ENCODE results near the gene COL9A3.

The COL9A3 gene

GRCh38 chr20:62785393-62785792, 31.5 kb upstream of the COL9A3 start:
- no peaks in the 10 kb centered on the region for H3K9me3 ChIP-seq
- H3K4me1 ChIP-seq (ENCODE audit: control insufficient read depth in 1 of 2, insufficient read depth in 1 of 2, low read depth in 1 of 2, low read length in 1 of 2), result peaks cover 5 to 12% of the 10 kb centered on the region in 2 experiments
- no peak for TF ChIP-seq CTCF (IDR thresholded peaks at IDR 0.05)
- H3K4me3 ChIP-seq (ENCODE audit: low read depth in 1 of 2, low read length in 1 of 2), result no peak overlapping the region
- no peaks in the 10 kb centered on the region for H3K36me3 ChIP-seq
- H3K27ac ChIP-seq, result no peak overlapping the region
- H3K27me3 ChIP-seq, result no peaks in the 10 kb centered on the region

- Histone ChIP-seq H3K4me3 (ENCODE audit: low read depth in 1 of 2, low read length in 1 of 2) (no peak overlapping the region), H3K27me3 (no peaks in the 10 kb centered on the region), H3K36me3 (no peaks in the 10 kb centered on the region), H3K4me1 (ENCODE audit: control insufficient read depth in 1 of 2, insufficient read depth in 1 of 2, low read depth in 1 of 2, low read length in 1 of 2) (peaks cover 6 to 12% of the 10 kb centered on the region in 2 experiments), H3K9me3 (no peaks in the 10 kb centered on the region), H3K27ac (no peak overlapping the region)
- no peak for TF ChIP-seq CTCF (IDR thresholded peaks at IDR 0.05)
Measured at GRCh38 chr20:62786157-62786556, 30.7 kb upstream of the COL9A3 start.

- no peaks in the 10 kb centered on the region for H3K36me3 ChIP-seq
- H3K9me3 ChIP-seq, result no peaks in the 10 kb centered on the region
- no peaks in the 10 kb centered on the region for H3K27me3 ChIP-seq
- H3K4me1 ChIP-seq (ENCODE audit: control insufficient read depth in 1 of 2, insufficient read depth in 1 of 2, low read depth in 1 of 2, low read length in 1 of 2), result peaks cover 12 to 13% of the 10 kb centered on the region in 2 experiments
- peak; percentile 8 for TF ChIP-seq CTCF (IDR thresholded peaks at IDR 0.05)
- peak overlapping the region; percentile 38 for H3K27ac ChIP-seq
- H3K4me3 ChIP-seq (ENCODE audit: low read depth in 1 of 2, low read length in 1 of 2), result no peak overlapping the region
Measured at GRCh38 chr20:62787321-62787720, 29.5 kb upstream of the COL9A3 start.

- Histone ChIP-seq H3K4me3 (ENCODE audit: low read depth in 1 of 2, low read length in 1 of 2) (no peak overlapping the region), H3K27ac (peak overlapping the region; percentile 38), H3K9me3 (no peaks in the 10 kb centered on the region), H3K4me1 (ENCODE audit: control insufficient read depth in 1 of 2, insufficient read depth in 1 of 2, low read depth in 1 of 2, low read length in 1 of 2) (peaks cover 11 to 13% of the 10 kb centered on the region in 2 experiments), H3K27me3 (no peaks in the 10 kb centered on the region), H3K36me3 (no peaks in the 10 kb centered on the region)
- no peak for TF ChIP-seq CTCF (IDR thresholded peaks at IDR 0.05)
Measured at GRCh38 chr20:62787866-62788265, 29.0 kb upstream of the COL9A3 start.

GRCh38 chr20:62788607-62789006, 28.2 kb upstream of the COL9A3 start:
- H3K27ac ChIP-seq, result no peak overlapping the region
- no peaks in the 10 kb centered on the region for H3K36me3 ChIP-seq
- H3K4me3 ChIP-seq (ENCODE audit: low read depth in 1 of 2, low read length in 1 of 2), result no peak overlapping the region
- peaks cover 10 to 19% of the 10 kb centered on the region in 2 experiments for H3K4me1 ChIP-seq (ENCODE audit: control insufficient read depth in 1 of 2, insufficient read depth in 1 of 2, low read depth in 1 of 2, low read length in 1 of 2)
- no peaks in the 10 kb centered on the region for H3K9me3 ChIP-seq
- no peak for TF ChIP-seq CTCF (IDR thresholded peaks at IDR 0.05)
- no peaks in the 10 kb centered on the region for H3K27me3 ChIP-seq

GRCh38 chr20:62790075-62790474, 26.8 kb upstream of the COL9A3 start:
- H3K27ac ChIP-seq, result no peak overlapping the region
- TF ChIP-seq CTCF (IDR thresholded peaks at IDR 0.05), result no peak
- peaks cover 21 to 30% of the 10 kb centered on the region in 2 experiments for H3K4me1 ChIP-seq (ENCODE audit: control insufficient read depth in 1 of 2, insufficient read depth in 1 of 2, low read depth in 1 of 2, low read length in 1 of 2)
- H3K36me3 ChIP-seq, result no peaks in the 10 kb centered on the region
- H3K27me3 ChIP-seq, result no peaks in the 10 kb centered on the region
- H3K9me3 ChIP-seq, result no peaks in the 10 kb centered on the region
- no peak overlapping the region for H3K4me3 ChIP-seq (ENCODE audit: low read depth in 1 of 2, low read length in 1 of 2)

Data from neutrophil (primary cell).